Ovary (tissue), 9 donors: ENCODE results near the gene CTSW. TPM values are rescaled to one million over a fixed set of nuclear protein-coding genes. Genes with fewer than 3 reads are reported as not detected.
A peak's percentile ranks its signal among the peaks of the same experiment; 100 is the strongest.

Experiments
- DNase-seq, 5 donors: peaks; one replicate each; pipeline ENCODE4 v3.0.0-alpha.2; 2019 to 2020
- H3K27ac ChIP-seq, 2 donors: fragments of 200-600 bp; one replicate each; pipeline versions ENCODE4 v1.5.1 to v1.8.0; 2019 to 2022
- H3K27me3 ChIP-seq: fragments of 200-600 bp; one replicate; pipeline ENCODE4 v1.8.0; 2022
- H3K36me3 ChIP-seq: fragments of 200-600 bp; sonication (generic); one replicate; pipeline ENCODE4 v1.5.1; 2019
- H3K4me1 ChIP-seq: one replicate; pipeline ENCODE4 v1.8.1; 2013; ENCODE audit warnings: mild to moderate bottlenecking, moderate library complexity; ENCODE audit not compliant: insufficient read depth
- H3K4me3 ChIP-seq: fragments of 200-600 bp; sonication (generic); one replicate; pipeline ENCODE4 v1.5.1; 2017
- H3K9me3 ChIP-seq, 2 donors: fragments of 200-600 bp in 1 of 2; sonication (generic) in 1 of 2; one replicate each; pipeline versions ENCODE4 v1.5.1 to v1.8.1; 2013 to 2019; ENCODE audit warnings: mild to moderate bottlenecking in 1 of 2, moderate library complexity in 1 of 2
- EP300 ChIP-seq: sonication (generic); formaldehyde crosslinking; IDR thresholded peaks from one replicate; pipeline ENCODE4 v1.6.1; 2017; ENCODE audit warnings: antibody characterized with exemption
- POLR2A ChIP-seq: fragments of 450-650 bp; IDR thresholded peaks from one replicate; pipeline ENCODE4 v1.6.1; 2017; ENCODE audit warnings: antibody characterized with exemption, mild to moderate bottlenecking, moderate library complexity
- WGBS, 3 donors: extraction: QIAGEN DNeasy Blood & Tissue Kit in 1 of 3; methylation state at CpG; one replicate each; pipeline versions ENCODE4 v1.1.5 to v1.1.7; 2013 to 2017; 5-methylcytosine and 5-hydroxymethylcytosine counted together
- intact Hi-C, 4 donors: fragments of 100-400 bp; cut with DNase I; formaldehyde crosslinking; loops; one replicate each; pipeline versions ENCODE4 v1.11.0 to v1.15.1; 2022 to 2023
- polyA plus RNA-seq, 2 donors: library from polyadenylated mRNA; stranded (reverse); fragments of 200-250 nt in 1 of 2; fragments of 350-450 nt in 1 of 2; fragmentation: Illumina TruSeq in 1 of 2; extraction: RNeasy Lipid Tissue Mini Kit (QIAGEN cat#74804) in 1 of 2; gene quantifications; one replicate each; pipeline ENCODE4 v1.2.3, GENCODE V29; 2013 to 2014
- total RNA-seq, 7 donors: library from RNA; depleted of rRNA in 2 of 7; stranded (reverse); fragments of >200 nt in 2 of 7; fragmentation: NEBNext Ultra II Directional in 3 of 7; extraction: Animal tissue kit (Norgen Biotek cat#: 25700) in 3 of 7; gene quantifications; one replicate each; pipeline versions ENCODE4 v1.1.0 to v1.2.4, GENCODE V29; 2016 to 2023
- TF ChIP-seq, protein P1 (sequence below), 3 donors: fragments of 450-650 bp in 2 of 3; fragments of 200-600 bp in 1 of 3; IDR thresholded peaks; one replicate each; pipeline versions ENCODE4 v1.5.1 to v1.8.0; 2016 to 2022; ENCODE audit warnings: antibody characterized with exemption in 3 of 3, mild to moderate bottlenecking in 1 of 3
- donor health status: DM: no; HTN: no; CAD: no; lungs with moderate emphysema.
- donor health status: DM: no; HTN: no; CAD: no.
- donor health status: Bipolar disorder and iron deficiency.
- donor health status: DM: yes; HTN: yes; CAD: no.
- donor health status: DM: no; HTN: no; CAD: no.
- donor health status: DM: yes; HTN: yes; CAD: no.

CTSW gene
- total and polyA plus RNA-seq, 9 donors: 0.30 to 1.3 (median 0.81) TPM

GRCh38 chr11:65912845-65913244 lies 33.2 kb downstream of the CTSW start:
- DNase-seq: no peak
- no peak overlapping the region for H3K4me3 ChIP-seq
- intact Hi-C loops: no loop called here
- peaks cover 36% of the 10 kb centered on the region for H3K4me1 ChIP-seq
- no peaks in the 10 kb centered on the region for H3K27me3 ChIP-seq
- no peaks in the 10 kb centered on the region for H3K9me3 ChIP-seq
- TF ChIP-seq POLR2A (no peak), EP300 (no peak)
- TF ChIP-seq, protein P1, sequence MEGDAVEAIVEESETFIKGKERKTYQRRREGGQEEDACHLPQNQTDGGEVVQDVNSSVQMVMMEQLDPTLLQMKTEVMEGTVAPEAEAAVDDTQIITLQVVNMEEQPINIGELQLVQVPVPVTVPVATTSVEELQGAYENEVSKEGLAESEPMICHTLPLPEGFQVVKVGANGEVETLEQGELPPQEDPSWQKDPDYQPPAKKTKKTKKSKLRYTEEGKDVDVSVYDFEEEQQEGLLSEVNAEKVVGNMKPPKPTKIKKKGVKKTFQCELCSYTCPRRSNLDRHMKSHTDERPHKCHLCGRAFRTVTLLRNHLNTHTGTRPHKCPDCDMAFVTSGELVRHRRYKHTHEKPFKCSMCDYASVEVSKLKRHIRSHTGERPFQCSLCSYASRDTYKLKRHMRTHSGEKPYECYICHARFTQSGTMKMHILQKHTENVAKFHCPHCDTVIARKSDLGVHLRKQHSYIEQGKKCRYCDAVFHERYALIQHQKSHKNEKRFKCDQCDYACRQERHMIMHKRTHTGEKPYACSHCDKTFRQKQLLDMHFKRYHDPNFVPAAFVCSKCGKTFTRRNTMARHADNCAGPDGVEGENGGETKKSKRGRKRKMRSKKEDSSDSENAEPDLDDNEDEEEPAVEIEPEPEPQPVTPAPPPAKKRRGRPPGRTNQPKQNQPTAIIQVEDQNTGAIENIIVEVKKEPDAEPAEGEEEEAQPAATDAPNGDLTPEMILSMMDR (IDR thresholded peaks at IDR 0.05): no peak
- H3K27ac ChIP-seq: no peak overlapping the region
- WGBS, 3 donors: 34 to 42% (median 40%) methylated on average over 4 of the region's 4 CpGs
- no peaks in the 10 kb centered on the region for H3K36me3 ChIP-seq

DNA sequence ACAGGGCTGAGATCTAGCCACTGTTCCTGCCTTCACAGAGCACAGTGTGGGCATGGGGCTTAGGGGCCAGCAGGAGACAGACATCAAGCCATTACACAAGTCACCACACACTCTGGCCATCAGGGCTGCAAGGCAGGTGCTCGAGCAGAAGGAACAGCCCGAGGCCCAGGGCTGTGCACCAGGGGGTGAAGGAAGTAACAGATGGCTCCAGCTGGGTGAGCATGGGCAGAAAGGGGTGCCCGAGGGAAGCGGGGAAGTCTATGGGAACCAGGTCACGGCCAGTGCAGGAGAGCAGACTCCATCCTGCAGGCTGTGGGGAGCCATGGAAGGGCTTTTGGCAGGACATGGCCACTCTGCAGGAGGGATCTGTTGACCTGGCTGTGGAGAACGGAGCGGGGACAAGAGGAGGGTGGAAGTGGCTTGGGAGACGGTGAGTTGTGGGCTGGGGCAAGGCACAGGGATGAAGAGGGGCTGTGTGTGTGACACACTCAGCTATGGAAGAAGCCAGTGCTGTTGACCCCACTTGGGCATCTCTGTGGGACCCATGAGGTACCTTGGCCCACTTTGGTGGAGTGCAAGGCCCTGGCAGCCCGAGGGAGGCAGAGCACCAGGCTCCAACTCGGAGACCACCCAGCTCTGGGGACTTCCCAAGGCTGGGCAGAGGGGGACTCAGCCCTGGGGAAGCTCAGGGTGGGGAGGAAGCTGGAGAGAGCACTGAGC lies 35.6 kb downstream of the CTSW start:
- TF ChIP-seq, protein P1 (IDR thresholded peaks at IDR 0.05): no peak
- no peak for TF ChIP-seq POLR2A
- TF ChIP-seq EP300: no peak
- H3K27me3 ChIP-seq: no peaks in the 10 kb centered on the region
- WGBS, 3 donors: 29 to 46% (median 29%) methylated on average over 10 of the region's 10 CpGs
- H3K27ac ChIP-seq: peak overlapping the region; percentile 58 to 79
- H3K4me3 ChIP-seq: no peak overlapping the region
- intact Hi-C loops: no loop called here
- peaks cover 42% of the 10 kb centered on the region for H3K4me1 ChIP-seq
- no peaks in the 10 kb centered on the region for H3K9me3 ChIP-seq
- no peaks in the 10 kb centered on the region for H3K36me3 ChIP-seq
- peak in 1 of 5 donors; percentile 41 for DNase-seq

- Histone ChIP-seq H3K4me1 (peaks cover 46% of the 10 kb centered on the region), H3K36me3 (no peaks in the 10 kb centered on the region), H3K4me3 (no peak overlapping the region), H3K27ac (peak overlapping the region; percentile 58 to 79), H3K9me3 (no peaks in the 10 kb centered on the region), H3K27me3 (no peaks in the 10 kb centered on the region)
- 5 to 10% (median 8%) methylated on average over 13 of the region's 13 CpGs for WGBS, 3 donors
- intact Hi-C loops: no loop called here
- DNase-seq: peak; percentile 83 to 91 (median 86)
- TF ChIP-seq POLR2A (no peak), EP300 (no peak)
- TF ChIP-seq, protein P1 (IDR thresholded peaks at IDR 0.05): no peak
These were observed 36.2 kb downstream of the CTSW start for GRCh38 chr11:65915821-65916251.

- H3K27me3 ChIP-seq: no peaks in the 10 kb centered on the region
- 64 to 73% (median 68%) methylated on average over 7 of the region's 7 CpGs for WGBS, 3 donors
- H3K9me3 ChIP-seq: no peaks in the 10 kb centered on the region
- no peak overlapping the region for H3K4me3 ChIP-seq
- H3K4me1 ChIP-seq: peaks cover 45% of the 10 kb centered on the region
- intact Hi-C loops: no loop called here
- H3K36me3 ChIP-seq: no peaks in the 10 kb centered on the region
- TF ChIP-seq, protein P1 (IDR thresholded peaks at IDR 0.05): no peak
- TF ChIP-seq POLR2A (no peak), EP300 (no peak)
- DNase-seq: no peak
- peak overlapping the region; percentile 58 to 79 for H3K27ac ChIP-seq
These were observed 36.8 kb downstream of the CTSW start for GRCh38 chr11:65916391-65916790.
